ENCODE data around the gene RGS14.

The RGS14 gene

GRCh38 chr5:177329883-177330282 lies 27.8 kb upstream of the RGS14 start:
- TF ChIP-seq CTCF (IDR thresholded peaks at IDR 0.05; ENCODE audit: borderline replicate concordance, insufficient read depth, low read depth, low read length), result no peak
- H3K4me3 ChIP-seq (ENCODE audit: low read depth, low read length), result no peak overlapping the region

- TF ChIP-seq CTCF (IDR thresholded peaks at IDR 0.05; ENCODE audit: borderline replicate concordance, insufficient read depth, low read depth, low read length), result no peak
- no peak overlapping the region for H3K4me3 ChIP-seq (ENCODE audit: low read depth, low read length)
Measured at GRCh38 chr5:177330991-177331842, 26.5 kb upstream of the RGS14 start.

GRCh38 chr5:177332031-177332895 lies 25.5 kb upstream of the RGS14 start:
- H3K4me3 ChIP-seq (ENCODE audit: low read depth, low read length), result no peak overlapping the region
- no peak for TF ChIP-seq CTCF (IDR thresholded peaks at IDR 0.05; ENCODE audit: borderline replicate concordance, insufficient read depth, low read depth, low read length)

- TF ChIP-seq CTCF (IDR thresholded peaks at IDR 0.05; ENCODE audit: borderline replicate concordance, insufficient read depth, low read depth, low read length), result no peak
Measured at GRCh38 chr5:177332896-177333260, 24.8 kb upstream of the RGS14 start.

DNA sequence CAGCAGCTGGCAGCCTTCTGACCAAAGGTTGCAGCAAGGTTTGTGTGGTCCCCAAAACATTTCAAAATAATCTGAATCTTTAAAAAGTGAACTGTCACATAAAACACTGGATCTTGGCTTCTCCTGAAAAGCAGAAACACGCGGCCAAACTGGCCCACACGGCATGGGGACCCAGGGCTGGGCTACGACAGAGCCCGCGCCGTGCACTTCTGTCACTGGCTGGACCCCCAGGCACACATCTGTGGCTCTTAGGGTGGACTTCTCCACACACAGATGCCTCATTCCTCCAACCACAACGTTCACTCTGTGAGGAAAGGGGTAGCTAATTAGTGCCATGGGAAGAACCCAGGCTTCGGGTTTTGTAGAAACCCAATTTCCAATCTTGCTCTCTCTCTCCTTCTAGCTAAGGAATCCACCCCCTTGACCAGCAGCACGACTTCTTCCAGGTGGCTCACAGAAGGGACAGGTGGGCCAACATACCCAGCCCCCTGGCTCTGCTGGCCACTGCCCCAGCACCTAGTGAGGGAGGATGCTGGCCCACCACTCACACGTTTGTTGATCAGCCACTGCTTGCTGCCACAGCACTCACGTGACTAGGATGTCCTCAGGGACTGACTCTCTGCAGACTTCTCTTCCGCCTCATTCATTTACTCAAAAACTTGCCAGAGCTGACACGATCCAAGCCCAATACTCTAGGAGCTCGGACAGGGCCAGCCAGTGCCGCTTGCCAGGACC lies 24.1 kb upstream of the RGS14 start:
- H3K4me3 ChIP-seq (ENCODE audit: low read depth, low read length), result no peak overlapping the region
- no peak for TF ChIP-seq CTCF (IDR thresholded peaks at IDR 0.05; ENCODE audit: borderline replicate concordance, insufficient read depth, low read depth, low read length)

More at GRCh38 chr5:177332896-177333260, 24.8 kb upstream of the RGS14 start:
- H3K4me3 ChIP-seq (ENCODE audit: low read depth, low read length), result no peak overlapping the region

DNA sequence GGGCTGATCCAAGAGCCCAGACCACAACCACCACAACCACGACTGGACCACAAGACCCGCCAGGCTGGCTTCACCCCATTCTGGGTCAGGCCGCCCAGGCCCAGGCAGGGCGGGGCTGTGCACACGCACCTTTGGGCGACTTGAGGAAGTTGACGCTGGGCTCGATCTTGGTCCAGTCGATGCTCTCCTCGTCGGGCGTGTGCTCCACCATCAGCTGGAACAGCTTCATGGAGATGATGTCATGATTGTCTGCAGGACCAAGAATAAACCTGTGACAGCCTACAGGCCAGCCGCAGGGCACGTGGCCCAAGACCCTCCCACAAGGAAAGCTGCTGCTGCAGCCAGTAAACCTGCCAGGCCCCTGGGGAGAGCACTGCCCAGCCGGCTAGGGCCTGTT lies 23.6 kb upstream of the RGS14 start:
- TF ChIP-seq CTCF (IDR thresholded peaks at IDR 0.05; ENCODE audit: borderline replicate concordance, insufficient read depth, low read depth, low read length), result no peak
- H3K4me3 ChIP-seq (ENCODE audit: low read depth, low read length), result no peak overlapping the region

Measured in GM12875 (cell line).